Mesothelial cell of epicardium (in vitro differentiated cells): Measurements from ENCODE around the gene ZNF488. TPM values are rescaled to one million over a fixed set of nuclear protein-coding genes. Genes with fewer than 3 reads are reported as not detected.

Experiments
- DNase-seq, 2 experiments: peaks; one replicate each; pipeline ENCODE4 v3.0.0; 2021; ENCODE audit warnings: low spot score in 2 of 2; ENCODE audit not compliant: unreplicated experiment in 2 of 2
- H3K27ac Mint-ChIP-seq: 2 replicates; pipeline ENCODE4 v1.8.0; 2021; ENCODE audit warnings: mixed read lengths
- H3K27me3 Mint-ChIP-seq: 2 replicates; pipeline ENCODE4 v1.8.0; 2021; ENCODE audit warnings: low read depth, mixed read lengths
- H3K36me3 Mint-ChIP-seq: 2 replicates; pipeline ENCODE4 v1.8.0; 2021; ENCODE audit warnings: mixed read lengths
- H3K4me1 Mint-ChIP-seq: 2 replicates; pipeline ENCODE4 v1.8.0; 2021; ENCODE audit warnings: mixed read lengths
- H3K4me3 Mint-ChIP-seq: 2 replicates; pipeline ENCODE4 v1.8.0; 2021; ENCODE audit warnings: mild to moderate bottlenecking, moderate library complexity, mixed read lengths
- H3K9me3 Mint-ChIP-seq: 2 replicates; pipeline ENCODE4 v1.8.0; 2021; ENCODE audit warnings: mixed read lengths
- CTCF ChIP-seq: fragments of 200-600 bp; sonication (generic); IDR thresholded peaks from one replicate; pipeline ENCODE4 v1.5.0; 2021; ENCODE audit warnings: antibody characterized with exemption; ENCODE audit not compliant: unreplicated experiment
- total RNA-seq: library from RNA; stranded (reverse); gene quantifications from 3 replicates; pipeline ENCODE4 v1.2.1, GENCODE V29; 2021

ZNF488 gene
- total RNA-seq, 1 donor from 2014 or later = 0.96 TPM

- Mint-ChIP-seq H3K4me1 (peaks cover 10% of the 10 kb centered on the region), H3K36me3 (no peaks in the 10 kb centered on the region), H3K4me3 (no peak overlapping the region), H3K27ac (no peak overlapping the region), H3K27me3 (no peaks in the 10 kb centered on the region), H3K9me3 (no peaks in the 10 kb centered on the region)
- no peak for DNase-seq
- no peak for TF ChIP-seq CTCF
Observed at GRCh38 chr10:47408606-47409005, 24.5 kb upstream of the ZNF488 start.

- no peak overlapping the region for H3K27ac Mint-ChIP-seq
- H3K9me3 Mint-ChIP-seq = no peaks in the 10 kb centered on the region
- no peak for DNase-seq
- H3K27me3 Mint-ChIP-seq = no peaks in the 10 kb centered on the region
- no peak for TF ChIP-seq CTCF
- H3K4me3 Mint-ChIP-seq = no peak overlapping the region
- H3K36me3 Mint-ChIP-seq = no peaks in the 10 kb centered on the region
- H3K4me1 Mint-ChIP-seq = peaks cover 25% of the 10 kb centered on the region
Observed at GRCh38 chr10:47406870-47407691, 23.0 kb upstream of the ZNF488 start.

GRCh38 chr10:47406548-47406869, 22.4 kb upstream of the ZNF488 start:
- Mint-ChIP-seq H3K27me3 (no peaks in the 10 kb centered on the region), H3K36me3 (no peaks in the 10 kb centered on the region), H3K4me1 (peaks cover 29% of the 10 kb centered on the region), H3K4me3 (no peak overlapping the region), H3K9me3 (no peaks in the 10 kb centered on the region), H3K27ac (no peak overlapping the region)
- no peak for TF ChIP-seq CTCF
- no peak for DNase-seq

- H3K27me3 Mint-ChIP-seq = no peaks in the 10 kb centered on the region
- peaks cover 29% of the 10 kb centered on the region for H3K4me1 Mint-ChIP-seq
- DNase-seq = no peak
- no peak overlapping the region for H3K4me3 Mint-ChIP-seq
- H3K36me3 Mint-ChIP-seq = no peaks in the 10 kb centered on the region
- H3K9me3 Mint-ChIP-seq = no peaks in the 10 kb centered on the region
- no peak for TF ChIP-seq CTCF
- no peak overlapping the region for H3K27ac Mint-ChIP-seq
Observed at GRCh38 chr10:47405857-47406547, 21.9 kb upstream of the ZNF488 start.

- Mint-ChIP-seq H3K4me3 (no peak overlapping the region), H3K9me3 (no peaks in the 10 kb centered on the region), H3K36me3 (no peaks in the 10 kb centered on the region), H3K27ac (no peak overlapping the region), H3K4me1 (peaks cover 29% of the 10 kb centered on the region), H3K27me3 (no peaks in the 10 kb centered on the region)
- no peak for TF ChIP-seq CTCF
- no peak for DNase-seq
Observed at GRCh38 chr10:47404937-47405336, 20.8 kb upstream of the ZNF488 start.
